Activated CD4-positive, alpha-beta memory T cell treated with anti-CD3 and anti-CD28 coated beads for 36 hours (primary cell): ENCODE data around the gene TNFAIP3. TPM values are rescaled to one million over a fixed set of nuclear protein-coding genes. Genes with fewer than 3 reads are reported as not detected.

ENCODE experiments used
- CTCF ChIA-PET: fragments of 350-600 bp; sonication (Branson Sonifier 250); formaldehyde crosslinking; loops from one replicate; lab custom pipeline; 2021; ENCODE audit warnings: antibody characterized with exemption, inconsistent platforms; lab: Charles Lee
- POLR2A ChIA-PET: fragments of 350-600 bp; sonication (Branson Sonifier 250); formaldehyde crosslinking; loops from one replicate; lab custom pipeline; 2021; ENCODE audit warnings: antibody characterized with exemption; lab: Charles Lee
- DNase-seq: peaks from one replicate; pipeline ENCODE4 v3.0.0-alpha.2; 2020
- H3K27ac Mint-ChIP-seq: one replicate; pipeline ENCODE4 v1.8.0; 2021; ENCODE audit warnings: mixed read lengths
- H3K27me3 Mint-ChIP-seq: one replicate; pipeline ENCODE4 v1.8.0; 2021; ENCODE audit warnings: mixed read lengths
- H3K36me3 Mint-ChIP-seq: one replicate; pipeline ENCODE4 v1.8.0; 2021; ENCODE audit warnings: mixed read lengths
- H3K4me1 Mint-ChIP-seq: one replicate; pipeline ENCODE4 v1.8.0; 2021; ENCODE audit warnings: low read depth, mixed read lengths
- H3K4me3 Mint-ChIP-seq: one replicate; pipeline ENCODE4 v1.8.0; 2021; ENCODE audit warnings: mild to moderate bottlenecking, mixed read lengths
- H3K9me3 Mint-ChIP-seq: one replicate; pipeline ENCODE4 v1.8.0; 2021; ENCODE audit warnings: mixed read lengths
- intact Hi-C: fragments of 100-400 bp; cut with micrococcal nuclease; formaldehyde crosslinking; loops from one replicate; pipeline ENCODE4 v1.15.1; 2023
- total RNA-seq, 2 experiments: library from RNA; stranded (reverse); gene quantifications; one replicate each; pipeline ENCODE4 v1.2.3, GENCODE V29; 2021

The TNFAIP3 gene
- total RNA-seq, 2 experiments from 2014 or later = 259 to 267 TPM

GRCh38 chr6:137926985-137927384 is 59.9 kb downstream of the TNFAIP3 start:
- ChIA-PET POLR2A (interaction anchor here (1.4 to 3.1 kb wide), 3 partner anchors 10 to 56 kb away, joined by 4 to 27 read pairs (median 7); no protein-coding TSS in a partner anchor), CTCF (interaction anchor here (1.0 to 2.6 kb wide), 8 partner anchors 13 to 60 kb away, joined by 3 to 25 read pairs (median 4); partner anchors contain the start of gene TNFAIP3)
- no peaks in the 10 kb centered on the region for H3K36me3 Mint-ChIP-seq
- intact Hi-C loops = loop anchor here (1.0 to 5.0 kb wide), 3 partner anchors 22 to 220 kb away; no protein-coding TSS in a partner anchor
- H3K27me3 Mint-ChIP-seq = no peaks in the 10 kb centered on the region
- H3K4me1 Mint-ChIP-seq = peaks cover 45% of the 10 kb centered on the region
- H3K9me3 Mint-ChIP-seq = no peaks in the 10 kb centered on the region
- no peak for DNase-seq
- H3K4me3 Mint-ChIP-seq = no peak overlapping the region
- H3K27ac Mint-ChIP-seq = peak overlapping the region; percentile 90

GRCh38 chr6:137927777-137928218 is 60.7 kb downstream of the TNFAIP3 start:
- POLR2A ChIA-PET = interaction anchor here (1.0 to 3.1 kb wide), 6 partner anchors 12 to 231 kb away, joined by 3 to 27 read pairs (median 4); no protein-coding TSS in a partner anchor
- Mint-ChIP-seq H3K4me1 (peaks cover 46% of the 10 kb centered on the region), H3K27me3 (no peaks in the 10 kb centered on the region), H3K9me3 (no peaks in the 10 kb centered on the region), H3K27ac (peak overlapping the region; percentile 90), H3K4me3 (peak overlapping the region; percentile 65), H3K36me3 (no peaks in the 10 kb centered on the region)
- CTCF ChIA-PET = interaction anchor here (0.5 to 2.6 kb wide), 10 partner anchors 12 to 128 kb away, joined by 3 to 25 read pairs (median 4); no protein-coding TSS in a partner anchor
- peak; percentile 88 for DNase-seq
- intact Hi-C loops = loop anchor here (1.0 to 5.0 kb wide), 5 partner anchors 13 to 220 kb away; no protein-coding TSS in a partner anchor

GRCh38 chr6:137928286-137928685 is 61.2 kb downstream of the TNFAIP3 start:
- Mint-ChIP-seq H3K36me3 (no peaks in the 10 kb centered on the region), H3K4me3 (peak overlapping the region; percentile 65), H3K4me1 (peaks cover 46% of the 10 kb centered on the region), H3K27me3 (no peaks in the 10 kb centered on the region), H3K27ac (peak overlapping the region; percentile 90), H3K9me3 (no peaks in the 10 kb centered on the region)
- ChIA-PET CTCF (interaction anchor here (0.5 to 2.4 kb wide), 6 partner anchors 12 to 128 kb away, joined by 3 to 25 read pairs (median 4); no protein-coding TSS in a partner anchor), POLR2A (interaction anchor here (1.0 to 3.1 kb wide), 6 partner anchors 11 to 231 kb away, joined by 3 to 27 read pairs (median 4); no protein-coding TSS in a partner anchor)
- peak; percentile 43 for DNase-seq
- intact Hi-C loops = loop anchor here (1.0 to 5.0 kb wide), 3 partner anchors 12 to 221 kb away; no protein-coding TSS in a partner anchor

GRCh38 chr6:137931849-137932465 is 64.9 kb downstream of the TNFAIP3 start:
- intact Hi-C loops = no loop called here
- Mint-ChIP-seq H3K4me3 (no peak overlapping the region), H3K27ac (no peak overlapping the region), H3K36me3 (peaks cover 2% of the 10 kb centered on the region), H3K4me1 (peaks cover 38% of the 10 kb centered on the region), H3K9me3 (peaks cover 8% of the 10 kb centered on the region), H3K27me3 (no peaks in the 10 kb centered on the region)
- POLR2A ChIA-PET = no interaction called here
- CTCF ChIA-PET = interaction anchor here (0.9 kb wide), 1 partner anchor 13 kb away, joined by 4 read pairs; no protein-coding TSS in a partner anchor
- DNase-seq = no peak

Other genes starting within 250 kb of the TNFAIP3 start
- 1 to 10 TPM; 8.7 to 8.8 TPM for gene PERP, start 240.2 kb downstream of the TNFAIP3 start, total RNA-seq